GM12878 (cell line): ENCODE measurements around the gene PPFIA3. TPM values are rescaled to one million over a fixed set of nuclear protein-coding genes. Genes with fewer than 3 reads are reported as not detected.

Experiments
- ATAC-seq: fragments of 200-7000 bp; cut with Tn5 transposase; 3 replicates; pipeline ENCODE4 v1.9.1; 2020; ENCODE audit warnings: mild to moderate bottlenecking, moderate library complexity
- BruUV-seq: library from RNA; stranded (reverse); fragments of 400-500 nt; replicated peaks from 2 replicates; lab custom pipeline; 2021; lab: Mats Ljungman, UMichigan
- CTCF ChIA-PET: fragments of 300-600 bp; sonication (Branson Sonifier 250); formaldehyde crosslinking; extraction: SDS; loops from one replicate; lab custom pipeline; 2021; ENCODE audit warnings: inconsistent platforms; lab: Yijun Ruan, JAX
- POLR2A ChIA-PET: fragments of 350-600 bp; formaldehyde crosslinking; extraction: SDS; loops from one replicate; lab custom pipeline; 2021; ENCODE audit warnings: inconsistent platforms; lab: Charles Lee
- RAD21 ChIA-PET: fragments of 300-600 bp; sonication (Branson Sonifier 250); formaldehyde crosslinking; loops from one replicate; lab custom pipeline; 2023; ENCODE audit warnings: antibody characterized with exemption; ENCODE audit not compliant: unreplicated experiment; lab: Charles Lee
- SMC1A ChIA-PET: fragments of 300-600 bp; sonication (Branson Sonifier 250); formaldehyde crosslinking; loops from one replicate; lab custom pipeline; 2023; ENCODE audit not compliant: unreplicated experiment, uncharacterized antibody; lab: Charles Lee
- DNase-seq: peaks from one replicate; pipeline ENCODE4 v3.0.0-alpha.2; 2011; ENCODE audit warnings: low read depth, low spot score
- FAIRE-seq: peaks from 3 replicates; lab custom pipeline; 2011; peaks lifted over from hg19 to GRCh38; lab: Jason Lieb, UNC
- H2AFZ ChIP-seq: 2 replicates; pipeline ENCODE4 v1.6.0; 2011; ENCODE audit warnings: low read depth, low read length, control low read depth; ENCODE audit not compliant: control insufficient read depth
- H3K27ac ChIP-seq: 2 replicates; pipeline ENCODE4 v1.5.1; 2011; ENCODE audit warnings: control low read depth; ENCODE audit not compliant: control insufficient read depth, insufficient read depth
- H3K27me3 ChIP-seq, 2 experiments: replicated peaks in 1 of 2; 2 replicates each; pipeline versions ENCODE4 v1.6.0 to v1.6.1; 2011; ENCODE audit warnings: low read length in 1 of 2; ENCODE audit not compliant: control insufficient read depth in 2 of 2, insufficient read depth in 2 of 2
- H3K36me3 ChIP-seq, 2 experiments: 2 replicates each; pipeline ENCODE4 v1.5.1; 2011; ENCODE audit warnings: low read length in 1 of 2; ENCODE audit not compliant: control insufficient read depth in 2 of 2, insufficient read depth in 2 of 2
- H3K4me1 ChIP-seq: 2 replicates; pipeline ENCODE4 v1.6.1; 2011; ENCODE audit warnings: mild to moderate bottlenecking, low read length, moderate library complexity, mixed read lengths; ENCODE audit not compliant: control insufficient read depth, insufficient read depth
- H3K4me2 ChIP-seq: 2 replicates; pipeline ENCODE4 v1.6.0; 2011; ENCODE audit warnings: control low read depth; ENCODE audit not compliant: control insufficient read depth, insufficient read depth
- H3K4me3 ChIP-seq: fragments of 200-600 bp; sonication (generic); 2 replicates; pipeline ENCODE4 v1.5.1; 2016
- H3K79me2 ChIP-seq: 2 replicates; pipeline ENCODE4 v1.6.0; 2011; ENCODE audit warnings: low read length; ENCODE audit not compliant: control insufficient read depth, insufficient read depth
- H3K9ac ChIP-seq: 2 replicates; pipeline ENCODE4 v1.8.0; 2011; ENCODE audit warnings: low read length, control low read depth, mixed read lengths; ENCODE audit not compliant: control insufficient read depth, insufficient read depth
- H3K9me3 ChIP-seq: replicated peaks from 3 replicates; pipeline ENCODE4 v1.5.1; 2011; ENCODE audit warnings: mild to moderate bottlenecking, low read length; ENCODE audit not compliant: control insufficient read depth, insufficient read depth
- H4K20me1 ChIP-seq: 2 replicates; pipeline ENCODE4 v1.6.0; 2011; ENCODE audit not compliant: control insufficient read depth, insufficient read depth
- CREB1 ChIP-seq: IDR thresholded peaks from 2 replicates; pipeline ENCODE4 v1.6.1; 2012; ENCODE audit warnings: low read depth, mild to moderate bottlenecking, inconsistent platforms
- KDM1A ChIP-seq: fragments of 200-600 bp; sonication (generic); IDR thresholded peaks from 2 replicates; pipeline ENCODE4 v1.6.1; 2016; ENCODE audit warnings: borderline replicate concordance
- MEF2B ChIP-seq: fragments of 450-650 bp; IDR thresholded peaks from 2 replicates; pipeline ENCODE4 v1.6.1; 2018; ENCODE audit warnings: mild to moderate bottlenecking, moderate library complexity; ENCODE audit not compliant: partially characterized antibody, poor library complexity, severe bottlenecking
- NFYA ChIP-seq: IDR thresholded peaks from 2 replicates; pipeline ENCODE4 v1.6.1; 2011; ENCODE audit warnings: low read depth, mild to moderate bottlenecking, low read length, improper control_type of control experiment, borderline replicate concordance
- RUNX3 ChIP-seq: IDR thresholded peaks from 2 replicates; pipeline ENCODE4 v1.6.1; 2012; ENCODE audit warnings: low read length, inconsistent platforms
- TARDBP ChIP-seq: IDR thresholded peaks from 2 replicates; pipeline ENCODE4 v1.6.1; 2016; ENCODE audit warnings: borderline replicate concordance
- ZBTB33 ChIP-seq: fragments of 450-650 bp; IDR thresholded peaks from 2 replicates; pipeline ENCODE4 v1.6.1; 2017; ENCODE audit warnings: mild to moderate bottlenecking
- ZSCAN29 ChIP-seq: fragments of 450-650 bp; IDR thresholded peaks from 2 replicates; pipeline ENCODE4 v1.6.1; 2017; ENCODE audit warnings: mild to moderate bottlenecking, moderate library complexity
- ZZZ3 ChIP-seq: IDR thresholded peaks from 2 replicates; pipeline ENCODE4 v1.6.1; 2011; ENCODE audit warnings: low read depth; ENCODE audit not compliant: control insufficient read depth, insufficient read length
- WGBS: methylation state at CpG from one replicate; pipeline ENCODE4 v1.1.6; 2016; ENCODE audit warnings: low lambda C conversion rate; ENCODE audit not compliant: insufficient replicate concordance, insufficient coverage; ENCODE audit errors: missing lambda C conversion rate; 5-methylcytosine and 5-hydroxymethylcytosine counted together
- in situ Hi-C: fragments of 300-500 bp; cut with MboI; formaldehyde crosslinking; loops from 9 replicates; pipeline ENCODE4 v1.14.3; 2018; ENCODE audit warnings: mixed read lengths
- intact Hi-C: fragments of 100-400 bp; cut with micrococcal nuclease; formaldehyde crosslinking; loops from one replicate; pipeline ENCODE4 v1.14.2; 2022; ENCODE audit not compliant: unreplicated experiment
- polyA plus RNA-seq, 11 experiments: library from polyadenylated mRNA; depleted of rRNA in 4 of 11; unstranded in 6 of 11; stranded (reverse) in 5 of 11; fragments of >200 nt; fragmentation: Nextera tagmentation in 4 of 11; fragmentation: Illumina TruSeq in 1 of 11; extraction: Ambion mirVana in 4 of 11; extraction: Trizol in 1 of 11; gene quantifications; 1 replicate in 1 of 11; 2 replicates in 10 of 11; pipeline versions ENCODE4 v1.2.1 to v1.2.3, GENCODE V29; 2011 to 2016; ENCODE audit warnings: inconsistent platforms in 2 of 11, missing spikeins in 2 of 11, low read depth in 1 of 11
- total RNA-seq, 4 experiments: library from RNA; depleted of rRNA in 3 of 4; stranded (reverse); fragments of >200 nt in 3 of 4; fragmentation: Illumina TruSeq in 1 of 4; extraction: Trizol in 1 of 4; gene quantifications; 2 replicates each; pipeline versions ENCODE4 v1.2.1 to v1.2.3, GENCODE V29; 2013 to 2021
- TF ChIP-seq, protein P1 (sequence below): fragments of 450-650 bp; IDR thresholded peaks from 2 replicates; pipeline ENCODE4 v1.6.1; 2017; ENCODE audit warnings: mild to moderate bottlenecking, moderate library complexity
- TF ChIP-seq, protein P2 (sequence below): IDR thresholded peaks from 2 replicates; pipeline ENCODE4 v1.6.1; 2011; ENCODE audit warnings: borderline replicate concordance, low read depth, mild to moderate bottlenecking, moderate library complexity, mixed read lengths, low read length; ENCODE audit not compliant: insufficient read depth; ENCODE audit errors: extremely low read length
- TF ChIP-seq, protein P3 (sequence below): IDR thresholded peaks from 2 replicates; pipeline ENCODE4 v1.6.1; 2012; ENCODE audit warnings: improper control_type of control experiment, low read depth, low read length; ENCODE audit not compliant: insufficient replicate concordance

PPFIA3 gene
- total and polyA plus RNA-seq, 10 of the 15 experiments (the other 5 are each of a cell fraction or from before 2014, with no cell fraction given) = 0.11 to 1.7 (median 0.73) TPM; not detected in 3

GRCh38 chr19:49189259-49189658 lies 69.9 kb downstream of the PPFIA3 start:
- H4K20me1 ChIP-seq = no peaks in the 10 kb centered on the region
- BruUV-seq = no TSS peak
- no peaks in the 10 kb centered on the region for H3K9me3 ChIP-seq
- 67% methylated on average over 5 of the region's 5 CpGs for WGBS
- ChIA-PET CTCF (interaction anchor here (0.6 to 6.1 kb wide), 2 partner anchors 9 to 191 kb away, joined by 3 to 32 read pairs; no protein-coding TSS in a partner anchor), RAD21 (no interaction called here), SMC1A (no interaction called here), POLR2A (no interaction called here)
- no peak overlapping the region for H3K9ac ChIP-seq
- H3K4me3 ChIP-seq = no peak overlapping the region
- H3K36me3 ChIP-seq = no peaks in the 10 kb centered on the region
- intact Hi-C loops = no loop called here
- H3K4me1 ChIP-seq = no peaks in the 10 kb centered on the region
- H3K4me2 ChIP-seq = no peak overlapping the region
- no peaks in the 10 kb centered on the region for H3K79me2 ChIP-seq
- ATAC-seq (no peak), DNase-seq (no peak), FAIRE-seq (no peak)
- in situ Hi-C loops = no loop called here
- no peak overlapping the region for H3K27ac ChIP-seq
- no peak overlapping the region for H2AFZ ChIP-seq
- no peaks in the 10 kb centered on the region for H3K27me3 ChIP-seq
- TF ChIP-seq TARDBP (no peak), KDM1A (no peak), MEF2B (no peak), RUNX3 (no peak), ZZZ3 (no peak), CREB1 (no peak), ZBTB33 (no peak), NFYA (no peak), ZSCAN29 (no peak)
- TF ChIP-seq, protein P1, sequence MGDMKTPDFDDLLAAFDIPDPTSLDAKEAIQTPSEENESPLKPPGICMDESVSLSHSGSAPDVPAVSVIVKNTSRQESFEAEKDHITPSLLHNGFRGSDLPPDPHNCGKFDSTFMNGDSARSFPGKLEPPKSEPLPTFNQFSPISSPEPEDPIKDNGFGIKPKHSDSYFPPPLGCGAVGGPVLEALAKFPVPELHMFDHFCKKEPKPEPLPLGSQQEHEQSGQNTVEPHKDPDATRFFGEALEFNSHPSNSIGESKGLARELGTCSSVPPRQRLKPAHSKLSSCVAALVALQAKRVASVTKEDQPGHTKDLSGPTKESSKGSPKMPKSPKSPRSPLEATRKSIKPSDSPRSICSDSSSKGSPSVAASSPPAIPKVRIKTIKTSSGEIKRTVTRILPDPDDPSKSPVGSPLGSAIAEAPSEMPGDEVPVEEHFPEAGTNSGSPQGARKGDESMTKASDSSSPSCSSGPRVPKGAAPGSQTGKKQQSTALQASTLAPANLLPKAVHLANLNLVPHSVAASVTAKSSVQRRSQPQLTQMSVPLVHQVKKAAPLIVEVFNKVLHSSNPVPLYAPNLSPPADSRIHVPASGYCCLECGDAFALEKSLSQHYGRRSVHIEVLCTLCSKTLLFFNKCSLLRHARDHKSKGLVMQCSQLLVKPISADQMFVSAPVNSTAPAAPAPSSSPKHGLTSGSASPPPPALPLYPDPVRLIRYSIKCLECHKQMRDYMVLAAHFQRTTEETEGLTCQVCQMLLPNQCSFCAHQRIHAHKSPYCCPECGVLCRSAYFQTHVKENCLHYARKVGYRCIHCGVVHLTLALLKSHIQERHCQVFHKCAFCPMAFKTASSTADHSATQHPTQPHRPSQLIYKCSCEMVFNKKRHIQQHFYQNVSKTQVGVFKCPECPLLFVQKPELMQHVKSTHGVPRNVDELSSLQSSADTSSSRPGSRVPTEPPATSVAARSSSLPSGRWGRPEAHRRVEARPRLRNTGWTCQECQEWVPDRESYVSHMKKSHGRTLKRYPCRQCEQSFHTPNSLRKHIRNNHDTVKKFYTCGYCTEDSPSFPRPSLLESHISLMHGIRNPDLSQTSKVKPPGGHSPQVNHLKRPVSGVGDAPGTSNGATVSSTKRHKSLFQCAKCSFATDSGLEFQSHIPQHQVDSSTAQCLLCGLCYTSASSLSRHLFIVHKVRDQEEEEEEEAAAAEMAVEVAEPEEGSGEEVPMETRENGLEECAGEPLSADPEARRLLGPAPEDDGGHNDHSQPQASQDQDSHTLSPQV = no peak
- TF ChIP-seq, protein P2, sequence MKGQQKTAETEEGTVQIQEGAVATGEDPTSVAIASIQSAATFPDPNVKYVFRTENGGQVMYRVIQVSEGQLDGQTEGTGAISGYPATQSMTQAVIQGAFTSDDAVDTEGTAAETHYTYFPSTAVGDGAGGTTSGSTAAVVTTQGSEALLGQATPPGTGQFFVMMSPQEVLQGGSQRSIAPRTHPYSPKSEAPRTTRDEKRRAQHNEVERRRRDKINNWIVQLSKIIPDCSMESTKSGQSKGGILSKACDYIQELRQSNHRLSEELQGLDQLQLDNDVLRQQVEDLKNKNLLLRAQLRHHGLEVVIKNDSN = no peak
- TF ChIP-seq, protein P3, sequence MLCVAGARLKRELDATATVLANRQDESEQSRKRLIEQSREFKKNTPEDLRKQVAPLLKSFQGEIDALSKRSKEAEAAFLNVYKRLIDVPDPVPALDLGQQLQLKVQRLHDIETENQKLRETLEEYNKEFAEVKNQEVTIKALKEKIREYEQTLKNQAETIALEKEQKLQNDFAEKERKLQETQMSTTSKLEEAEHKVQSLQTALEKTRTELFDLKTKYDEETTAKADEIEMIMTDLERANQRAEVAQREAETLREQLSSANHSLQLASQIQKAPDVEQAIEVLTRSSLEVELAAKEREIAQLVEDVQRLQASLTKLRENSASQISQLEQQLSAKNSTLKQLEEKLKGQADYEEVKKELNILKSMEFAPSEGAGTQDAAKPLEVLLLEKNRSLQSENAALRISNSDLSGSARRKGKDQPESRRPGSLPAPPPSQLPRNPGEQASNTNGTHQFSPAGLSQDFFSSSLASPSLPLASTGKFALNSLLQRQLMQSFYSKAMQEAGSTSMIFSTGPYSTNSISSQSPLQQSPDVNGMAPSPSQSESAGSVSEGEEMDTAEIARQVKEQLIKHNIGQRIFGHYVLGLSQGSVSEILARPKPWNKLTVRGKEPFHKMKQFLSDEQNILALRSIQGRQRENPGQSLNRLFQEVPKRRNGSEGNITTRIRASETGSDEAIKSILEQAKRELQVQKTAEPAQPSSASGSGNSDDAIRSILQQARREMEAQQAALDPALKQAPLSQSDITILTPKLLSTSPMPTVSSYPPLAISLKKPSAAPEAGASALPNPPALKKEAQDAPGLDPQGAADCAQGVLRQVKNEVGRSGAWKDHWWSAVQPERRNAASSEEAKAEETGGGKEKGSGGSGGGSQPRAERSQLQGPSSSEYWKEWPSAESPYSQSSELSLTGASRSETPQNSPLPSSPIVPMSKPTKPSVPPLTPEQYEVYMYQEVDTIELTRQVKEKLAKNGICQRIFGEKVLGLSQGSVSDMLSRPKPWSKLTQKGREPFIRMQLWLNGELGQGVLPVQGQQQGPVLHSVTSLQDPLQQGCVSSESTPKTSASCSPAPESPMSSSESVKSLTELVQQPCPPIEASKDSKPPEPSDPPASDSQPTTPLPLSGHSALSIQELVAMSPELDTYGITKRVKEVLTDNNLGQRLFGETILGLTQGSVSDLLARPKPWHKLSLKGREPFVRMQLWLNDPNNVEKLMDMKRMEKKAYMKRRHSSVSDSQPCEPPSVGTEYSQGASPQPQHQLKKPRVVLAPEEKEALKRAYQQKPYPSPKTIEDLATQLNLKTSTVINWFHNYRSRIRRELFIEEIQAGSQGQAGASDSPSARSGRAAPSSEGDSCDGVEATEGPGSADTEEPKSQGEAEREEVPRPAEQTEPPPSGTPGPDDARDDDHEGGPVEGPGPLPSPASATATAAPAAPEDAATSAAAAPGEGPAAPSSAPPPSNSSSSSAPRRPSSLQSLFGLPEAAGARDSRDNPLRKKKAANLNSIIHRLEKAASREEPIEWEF = no peak
